ENCODE data around the gene C10orf90.

Gene C10orf90

GRCh38 chr10:126668505-126668904, 2.0 kb downstream of the C10orf90 start:
- TF ChIP-seq CTCF (IDR thresholded peaks at IDR 0.05; ENCODE audit: low read depth, low read length, missing control alignments), result no peak
- no peak overlapping the region for H3K4me3 ChIP-seq (replicated peaks; ENCODE audit: low read depth, low read length)

GRCh38 chr10:126667568-126667967, 2.9 kb downstream of the C10orf90 start:
- no peak for DNase-seq (ENCODE audit: extremely low read depth, low read depth)
- H3K4me3 ChIP-seq (replicated peaks; ENCODE audit: low read depth, low read length), result no peak overlapping the region
- TF ChIP-seq CTCF (IDR thresholded peaks at IDR 0.05; ENCODE audit: low read depth, low read length, missing control alignments), result no peak

More at GRCh38 chr10:126668505-126668904, 2.0 kb downstream of the C10orf90 start:
- no peak for DNase-seq (ENCODE audit: extremely low read depth, low read depth)

- TF ChIP-seq CTCF (IDR thresholded peaks at IDR 0.05; ENCODE audit: low read depth, low read length, missing control alignments), result no peak
- H3K4me3 ChIP-seq (replicated peaks; ENCODE audit: low read depth, low read length), result no peak overlapping the region
- DNase-seq (ENCODE audit: extremely low read depth, low read depth), result no peak
Measured at GRCh38 chr10:126665207-126665606, 5.3 kb downstream of the C10orf90 start.

- DNase-seq (ENCODE audit: extremely low read depth, low read depth), result no peak
- TF ChIP-seq CTCF (IDR thresholded peaks at IDR 0.05; ENCODE audit: low read depth, low read length, missing control alignments), result no peak
- H3K4me3 ChIP-seq (replicated peaks; ENCODE audit: low read depth, low read length), result no peak overlapping the region
Measured at GRCh38 chr10:126663880-126664279, 6.6 kb downstream of the C10orf90 start.

- DNase-seq (ENCODE audit: extremely low read depth, low read depth), result no peak
Measured at GRCh38 chr10:126663328-126663727, 7.2 kb downstream of the C10orf90 start.

GRCh38 chr10:126661841-126662515, 8.5 kb downstream of the C10orf90 start:
- DNase-seq (ENCODE audit: extremely low read depth, low read depth), result no peak
- TF ChIP-seq CTCF (IDR thresholded peaks at IDR 0.05; ENCODE audit: low read depth, low read length, missing control alignments), result no peak

More at GRCh38 chr10:126663328-126663727, 7.2 kb downstream of the C10orf90 start:
- TF ChIP-seq CTCF (IDR thresholded peaks at IDR 0.05; ENCODE audit: low read depth, low read length, missing control alignments), result no peak
- no peak overlapping the region for H3K4me3 ChIP-seq (replicated peaks; ENCODE audit: low read depth, low read length)

GRCh38 chr10:126661356-126661755, 9.1 kb downstream of the C10orf90 start:
- no peak overlapping the region for H3K4me3 ChIP-seq (replicated peaks; ENCODE audit: low read depth, low read length)
- DNase-seq (ENCODE audit: extremely low read depth, low read depth), result no peak
- no peak for TF ChIP-seq CTCF (IDR thresholded peaks at IDR 0.05; ENCODE audit: low read depth, low read length, missing control alignments)

More at GRCh38 chr10:126661841-126662515, 8.5 kb downstream of the C10orf90 start:
- no peak overlapping the region for H3K4me3 ChIP-seq (replicated peaks; ENCODE audit: low read depth, low read length)
